ENCODE data around the gene ISL2. TPM values are rescaled to one million over a fixed set of nuclear protein-coding genes. Genes with fewer than 3 reads are reported as not detected.

The ISL2 gene
- total RNA-seq, 1 experiment from 2014 or later, result 0.51 TPM

DNA sequence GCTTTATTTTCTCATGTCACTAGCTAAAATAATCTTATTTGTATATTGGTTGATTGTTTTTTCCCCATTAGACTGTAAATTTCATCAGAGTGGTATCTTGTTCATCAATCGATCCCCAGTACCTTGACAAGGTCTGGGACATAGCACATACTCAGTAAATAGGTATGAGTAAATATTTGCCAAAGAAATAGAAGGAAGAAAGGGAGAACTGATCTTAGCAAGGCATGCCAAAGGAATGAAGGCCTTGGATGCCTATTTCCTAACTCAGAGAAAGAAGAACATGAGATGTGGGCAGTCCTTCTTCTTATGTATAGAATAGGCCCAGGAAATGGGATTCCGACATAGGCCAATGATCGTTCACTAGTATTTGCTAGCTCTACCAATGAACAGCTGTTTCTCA lies 54.7 kb downstream of the ISL2 start:
- intact Hi-C loops (cut with micrococcal nuclease; ENCODE audit: unreplicated experiment) (no loop called here), in situ Hi-C loops (cut with HindIII; ENCODE audit: low pct_unique_long_range_greater_than_20kb, low sequenced_read_pairs) (no loop called here)
- H3K27ac ChIP-seq (ENCODE audit: low read length), result no peak overlapping the region
- no peaks in the 10 kb centered on the region for H3K9me3 ChIP-seq (ENCODE audit: control insufficient read depth, insufficient read depth, low read depth, low read length)
- ChIA-PET CTCF (no interaction called here), POLR2A (no interaction called here)
- no peaks in the 10 kb centered on the region for H3K4me1 ChIP-seq (ENCODE audit: control insufficient read depth, insufficient read depth, low read length)
- BruUV-seq (replicated peaks), result no TSS peak
- no peak for ATAC-seq
- TF ChIP-seq TCF7L2 (IDR thresholded peaks at IDR 0.05; ENCODE audit: low read depth, low read length) (no peak), REST (IDR thresholded peaks at IDR 0.05; ENCODE audit: insufficient read depth in 1 of 2, low read depth in 2 of 2, low read length in 1 of 2) (no peak), SIN3A (IDR thresholded peaks at IDR 0.05; ENCODE audit: borderline replicate concordance, insufficient read depth, low read depth, low read length) (no peak), POLR2AphosphoS5 (IDR thresholded peaks at IDR 0.05; ENCODE audit: low read depth, low read length) (no peak), CTCF (IDR thresholded peaks at IDR 0.05) (no peak)
- no peak overlapping the region for H3K4me3 ChIP-seq (ENCODE audit: low read depth in 2 of 2, low read length in 2 of 2)
- no peaks in the 10 kb centered on the region for H3K36me3 ChIP-seq (ENCODE audit: control insufficient read depth, insufficient read depth, low read length)
- no peaks in the 10 kb centered on the region for H3K27me3 ChIP-seq (ENCODE audit: control insufficient read depth, insufficient read depth, low read length)
- no peak for DNase-seq (ENCODE audit: low read depth, low spot score)

DNA sequence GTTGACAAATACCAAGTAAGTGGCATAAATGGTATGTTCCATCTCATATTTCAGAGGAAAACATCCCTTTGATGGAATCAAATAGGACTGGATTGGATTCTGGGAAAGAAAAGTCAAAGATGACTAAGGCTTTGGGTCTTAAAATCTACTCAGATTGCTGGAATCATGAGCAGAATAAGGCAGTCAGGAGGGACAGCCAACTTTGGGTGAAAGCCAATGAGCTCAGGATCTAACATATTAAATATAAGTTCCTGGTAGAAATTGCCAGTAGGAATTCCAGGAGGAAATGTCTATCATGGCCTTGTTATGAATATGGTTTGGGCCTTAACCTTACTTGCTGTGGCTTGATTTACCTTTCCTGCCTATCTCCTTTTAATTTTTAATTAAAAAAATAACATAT lies 55.3 kb downstream of the ISL2 start:
- Histone ChIP-seq H3K9me3 (ENCODE audit: control insufficient read depth, insufficient read depth, low read depth, low read length) (no peaks in the 10 kb centered on the region), H3K4me3 (ENCODE audit: low read depth in 2 of 2, low read length in 2 of 2) (no peak overlapping the region), H3K36me3 (ENCODE audit: control insufficient read depth, insufficient read depth, low read length) (no peaks in the 10 kb centered on the region), H3K4me1 (ENCODE audit: control insufficient read depth, insufficient read depth, low read length) (no peaks in the 10 kb centered on the region), H3K27ac (ENCODE audit: low read length) (no peak overlapping the region), H3K27me3 (ENCODE audit: control insufficient read depth, insufficient read depth, low read length) (no peaks in the 10 kb centered on the region)
- in situ Hi-C loops (cut with HindIII; ENCODE audit: low pct_unique_long_range_greater_than_20kb, low sequenced_read_pairs) (no loop called here), intact Hi-C loops (cut with micrococcal nuclease; ENCODE audit: unreplicated experiment) (no loop called here)
- no peak for DNase-seq (ENCODE audit: low read depth, low spot score)
- ChIA-PET CTCF (no interaction called here), POLR2A (no interaction called here)
- ATAC-seq, result no peak
- TF ChIP-seq TCF7L2 (IDR thresholded peaks at IDR 0.05; ENCODE audit: low read depth, low read length), result no peak
- no peak for TF ChIP-seq CTCF (IDR thresholded peaks at IDR 0.05)
- no peak for TF ChIP-seq POLR2AphosphoS5 (IDR thresholded peaks at IDR 0.05; ENCODE audit: low read depth, low read length)
- TF ChIP-seq REST (IDR thresholded peaks at IDR 0.05; ENCODE audit: insufficient read depth in 1 of 2, low read depth in 2 of 2, low read length in 1 of 2), result no peak
- no peak for TF ChIP-seq SIN3A (IDR thresholded peaks at IDR 0.05; ENCODE audit: borderline replicate concordance, insufficient read depth, low read depth, low read length)
- BruUV-seq (replicated peaks), result no TSS peak

Other genes with a start within 250 kb of the ISL2 start
- 159 TPM for gene ETFA, start 25.3 kb upstream of the ISL2 start, total RNA-seq (2021; ENCODE audit: unreplicated experiment)

Measured in Panc1 (cell line).